ENCODE data around the gene RASGRP4. TPM values are rescaled to one million over a fixed set of nuclear protein-coding genes. Genes with fewer than 3 reads are reported as not detected.

RASGRP4 gene
- total and polyA plus RNA-seq, 2 experiments from 2014 or later, result not detected

- Histone ChIP-seq H4K20me1 (ENCODE audit: insufficient read depth) (no peaks in the 10 kb centered on the region), H3K27me3 (replicated peaks; ENCODE audit: insufficient read depth) (peaks cover 21% of the 10 kb centered on the region), H3K79me2 (ENCODE audit: insufficient read depth) (no peaks in the 10 kb centered on the region), H3K9me3 (ENCODE audit: low read depth) (no peaks in the 10 kb centered on the region), H2AFZ (peak overlapping the region; percentile 87), H3K4me2 (ENCODE audit: unreplicated experiment) (peak overlapping the region; percentile 88), H3K4me3 (peak overlapping the region; percentile 78), H3F3A (ENCODE audit: insufficient read depth) (no peaks in the 10 kb centered on the region), H3K9ac (no peak overlapping the region; the same call in 1 of the 2 replicates), H3K36me3 (ENCODE audit: low read depth) (no peaks in the 10 kb centered on the region), H3K27ac (no peak overlapping the region), H3K4me1 (ENCODE audit: insufficient read depth) (no peaks in the 10 kb centered on the region), H3K9me2 (ENCODE audit: insufficient read depth) (no peaks in the 10 kb centered on the region)
- peak; percentile 89 for DNase-seq
- in situ Hi-C loops (cut with MboI), result no loop called here
- TF ChIP-seq EZH2 (IDR thresholded peaks at IDR 0.05; ENCODE audit: insufficient read depth, poor library complexity, severe bottlenecking) (no peak), EZH2phosphoT487 (IDR thresholded peaks at IDR 0.05; ENCODE audit: insufficient read depth, low read depth) (no peak)
- 4 to 5% methylated on average over 58 to 59 of the region's 68 CpGs for WGBS, 2 experiments (ENCODE audit: low coverage in 1 of 2, low lambda C conversion rate in 2 of 2, missing lambda C conversion rate in 2 of 2)
Observed at GRCh38 chr19:38362076-38362945, 63.7 kb downstream of the RASGRP4 start.

- peaks cover 21% of the 10 kb centered on the region for H3K27me3 ChIP-seq (replicated peaks; ENCODE audit: insufficient read depth)
- 1 to 2% methylated on average over 29 to 37 of the region's 37 CpGs for WGBS, 2 experiments (ENCODE audit: low coverage in 1 of 2, low lambda C conversion rate in 2 of 2, missing lambda C conversion rate in 2 of 2)
Observed at GRCh38 chr19:38361633-38362075, 64.4 kb downstream of the RASGRP4 start.

DNA sequence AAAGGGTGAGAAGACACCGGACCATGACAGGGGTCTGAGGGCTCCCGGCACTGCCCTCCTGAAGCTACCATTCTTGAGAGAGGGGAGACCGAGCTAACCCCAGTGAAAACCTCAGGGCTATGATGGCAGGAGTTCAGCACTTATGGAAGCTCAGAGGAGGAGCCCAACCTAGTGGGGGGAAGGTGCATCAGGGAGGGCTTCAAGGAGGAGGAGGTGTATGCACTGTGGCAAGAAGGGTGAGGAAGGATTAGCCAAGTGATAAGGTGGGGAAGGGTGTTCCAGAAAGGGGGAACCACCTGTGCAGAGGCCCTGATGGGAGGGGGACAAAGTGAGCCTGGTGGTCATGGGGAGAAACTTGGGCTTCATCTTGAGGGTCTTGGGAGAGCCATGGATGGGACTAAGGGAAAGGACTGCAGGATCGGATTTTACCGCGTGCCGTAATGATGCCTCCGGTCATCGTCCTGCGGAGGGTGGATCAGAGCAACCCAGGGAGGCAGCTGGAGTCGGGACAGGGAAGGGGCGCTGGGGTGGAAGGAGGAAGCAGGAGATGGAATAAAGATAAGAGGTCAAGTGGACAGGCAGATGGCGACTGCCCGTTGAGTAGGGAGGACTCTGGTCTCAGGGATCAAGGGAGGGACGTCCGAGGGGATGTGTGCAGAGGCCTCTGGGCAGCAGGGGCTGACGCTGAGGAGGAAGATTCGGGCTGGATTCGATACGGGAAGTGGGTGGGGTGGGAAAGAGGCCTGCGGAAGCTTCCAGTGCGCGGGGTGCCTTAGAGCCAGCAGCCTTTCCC lies 65.0 kb downstream of the RASGRP4 start:
- Histone ChIP-seq H3K27me3 (replicated peaks; ENCODE audit: insufficient read depth) (peaks cover 21% of the 10 kb centered on the region), H3K4me3 (peak overlapping the region; percentile 78), H3K27ac (no peak overlapping the region), H3K4me1 (ENCODE audit: insufficient read depth) (no peaks in the 10 kb centered on the region), H2AFZ (peak overlapping the region; percentile 87), H3K79me2 (ENCODE audit: insufficient read depth) (no peaks in the 10 kb centered on the region), H3K9ac (no peak overlapping the region), H4K20me1 (ENCODE audit: insufficient read depth) (no peaks in the 10 kb centered on the region), H3F3A (ENCODE audit: insufficient read depth) (no peaks in the 10 kb centered on the region), H3K9me3 (ENCODE audit: low read depth) (no peaks in the 10 kb centered on the region), H3K4me2 (ENCODE audit: unreplicated experiment) (peak overlapping the region; percentile 88), H3K9me2 (ENCODE audit: insufficient read depth) (no peaks in the 10 kb centered on the region), H3K36me3 (ENCODE audit: low read depth) (no peaks in the 10 kb centered on the region)
- TF ChIP-seq EZH2 (IDR thresholded peaks at IDR 0.05; ENCODE audit: insufficient read depth, poor library complexity, severe bottlenecking) (no peak), EZH2phosphoT487 (IDR thresholded peaks at IDR 0.05; ENCODE audit: insufficient read depth, low read depth) (no peak)
- in situ Hi-C loops (cut with MboI), result no loop called here
- 13 to 15% methylated on average over 23 of the region's 23 CpGs for WGBS, 2 experiments (ENCODE audit: low coverage in 1 of 2, low lambda C conversion rate in 2 of 2, missing lambda C conversion rate in 2 of 2)
- DNase-seq, result no peak

More at GRCh38 chr19:38361633-38362075, 64.4 kb downstream of the RASGRP4 start:
- Histone ChIP-seq H4K20me1 (ENCODE audit: insufficient read depth) (no peaks in the 10 kb centered on the region), H3K4me3 (peak overlapping the region; percentile 78), H3K9me3 (ENCODE audit: low read depth) (no peaks in the 10 kb centered on the region), H3K36me3 (ENCODE audit: low read depth) (no peaks in the 10 kb centered on the region), H3K4me2 (ENCODE audit: unreplicated experiment) (peak overlapping the region; percentile 88), H3K4me1 (ENCODE audit: insufficient read depth) (no peaks in the 10 kb centered on the region), H3F3A (ENCODE audit: insufficient read depth) (no peaks in the 10 kb centered on the region), H3K79me2 (ENCODE audit: insufficient read depth) (no peaks in the 10 kb centered on the region), H2AFZ (peak overlapping the region; percentile 87), H3K9me2 (ENCODE audit: insufficient read depth) (no peaks in the 10 kb centered on the region), H3K27ac (no peak overlapping the region), H3K9ac (no peak overlapping the region)
- TF ChIP-seq EZH2 (IDR thresholded peaks at IDR 0.05; ENCODE audit: insufficient read depth, poor library complexity, severe bottlenecking) (no peak), EZH2phosphoT487 (IDR thresholded peaks at IDR 0.05; ENCODE audit: insufficient read depth, low read depth) (no peak)
- DNase-seq, result peak; percentile 87
- in situ Hi-C loops (cut with MboI), result no loop called here

GRCh38 chr19:38360351-38360750 lies 65.7 kb downstream of the RASGRP4 start:
- DNase-seq, result no peak
- no peaks in the 10 kb centered on the region for H3K9me3 ChIP-seq (ENCODE audit: low read depth)
- no peaks in the 10 kb centered on the region for H3K36me3 ChIP-seq (ENCODE audit: low read depth)
- H3K4me2 ChIP-seq (ENCODE audit: unreplicated experiment), result no peak overlapping the region
- H3K27ac ChIP-seq, result no peak overlapping the region
- in situ Hi-C loops (cut with MboI), result no loop called here
- no peak for TF ChIP-seq EZH2 (IDR thresholded peaks at IDR 0.05; ENCODE audit: insufficient read depth, poor library complexity, severe bottlenecking)
- TF ChIP-seq EZH2phosphoT487 (IDR thresholded peaks at IDR 0.05; ENCODE audit: insufficient read depth, low read depth), result no peak
- H3K79me2 ChIP-seq (ENCODE audit: insufficient read depth), result no peaks in the 10 kb centered on the region
- H2AFZ ChIP-seq, result no peak overlapping the region
- H3K4me1 ChIP-seq (ENCODE audit: insufficient read depth), result no peaks in the 10 kb centered on the region
- peaks cover 21% of the 10 kb centered on the region for H3K27me3 ChIP-seq (replicated peaks; ENCODE audit: insufficient read depth)
- no peaks in the 10 kb centered on the region for H4K20me1 ChIP-seq (ENCODE audit: insufficient read depth)
- no peak overlapping the region for H3K4me3 ChIP-seq
- H3K9ac ChIP-seq, result no peak overlapping the region
- H3K9me2 ChIP-seq (ENCODE audit: insufficient read depth), result no peaks in the 10 kb centered on the region
- WGBS, 2 experiments (ENCODE audit: low coverage in 1 of 2, low lambda C conversion rate in 2 of 2, missing lambda C conversion rate in 2 of 2), result 70 to 82% methylated on average over 9 of the region's 9 CpGs
- no peaks in the 10 kb centered on the region for H3F3A ChIP-seq (ENCODE audit: insufficient read depth)

Data from GM23248 (cell line).